HepG2 (cell line): ENCODE results near the gene ETHE1. TPM values are rescaled to one million over a fixed set of nuclear protein-coding genes. Genes with fewer than 3 reads are reported as not detected.

Experiments
- ATAC-seq: fragments of 200-7000 bp; cut with Tn5 transposase; 3 replicates; pipeline ENCODE4 v1.9.1; 2020; ENCODE audit warnings: mild to moderate bottlenecking, moderate library complexity
- BruUV-seq: library from RNA; stranded (reverse); fragments of 400-500 nt; replicated peaks from 2 replicates; lab custom pipeline; 2021; lab: Mats Ljungman, UMichigan
- CTCF ChIA-PET: fragments of 300-600 bp; formaldehyde crosslinking; extraction: SDS; loops from one replicate; lab custom pipeline; 2021; ENCODE audit warnings: low total read pairs, inconsistent platforms, low intra/inter-chr PET ratio; lab: Yijun Ruan, JAX
- POLR2A ChIA-PET: fragments of 350-600 bp; sonication (Branson Sonifier 250); formaldehyde crosslinking; loops from one replicate; lab custom pipeline; 2020; ENCODE audit warnings: antibody characterized with exemption, inconsistent platforms; lab: Yijun Ruan, JAX
- DNase-seq: peaks from one replicate; pipeline ENCODE4 v3.0.0-alpha.2; 2015; ENCODE audit warnings: low spot score
- FAIRE-seq: peaks from 3 replicates; lab custom pipeline; 2011; peaks lifted over from hg19 to GRCh38; lab: Jason Lieb, UNC
- H2AFZ ChIP-seq: one replicate; pipeline ENCODE4 v1.6.1; 2011; ENCODE audit warnings: low read length, inconsistent platforms
- H3K27ac ChIP-seq: fragments of 300-600 bp; 3 replicates; pipeline ENCODE4 v1.8.0; 2011; ENCODE audit warnings: mixed run types, mild to moderate bottlenecking, mixed read lengths, low read length, inconsistent platforms; ENCODE audit not compliant: insufficient read depth; ENCODE audit errors: extremely low read length
- H3K27me3 ChIP-seq, 2 experiments: fragments of 200-600 bp in 1 of 2; 2 replicates in 1 of 2; 3 replicates in 1 of 2; pipeline versions ENCODE4 v1.6.0 to v1.8.0; 2011; ENCODE audit warnings: low read length in 2 of 2, mild to moderate bottlenecking in 2 of 2, moderate library complexity in 2 of 2, inconsistent platforms in 1 of 2; ENCODE audit not compliant: insufficient read depth in 2 of 2, control insufficient read depth in 1 of 2
- H3K36me3 ChIP-seq, 2 experiments: fragments of 200-600 bp in 1 of 2; replicated peaks in 1 of 2; 2 replicates in 1 of 2; 3 replicates in 1 of 2; pipeline versions ENCODE4 v1.5.1 to v1.8.0; 2011; ENCODE audit warnings: low read length in 2 of 2, inconsistent platforms in 1 of 2; ENCODE audit not compliant: insufficient read depth in 2 of 2, control insufficient read depth in 1 of 2
- H3K4me1 ChIP-seq: 2 replicates; pipeline ENCODE4 v1.5.1; 2012; ENCODE audit warnings: low read length, inconsistent platforms; ENCODE audit not compliant: insufficient read depth
- H3K4me2 ChIP-seq: 2 replicates; pipeline ENCODE4 v1.6.0; 2011; ENCODE audit warnings: low read depth, low read length, inconsistent platforms
- H3K4me3 ChIP-seq, 3 experiments: fragments of 200-600 bp in 1 of 3; sonication (generic), shearing (Covaris generic) in 1 of 3; replicated peaks in 1 of 3; 2 replicates each; pipeline ENCODE4 v1.5.1; 2011 to 2016; ENCODE audit warnings: low read length in 3 of 3, inconsistent platforms in 2 of 3, low read depth in 2 of 3, mild to moderate bottlenecking in 2 of 3, control low read depth in 1 of 3, mixed read lengths in 1 of 3; ENCODE audit not compliant: insufficient read depth in 1 of 3
- H3K79me2 ChIP-seq: one replicate; pipeline ENCODE4 v1.6.1; 2011; ENCODE audit warnings: low read length, inconsistent platforms; ENCODE audit not compliant: insufficient read depth
- H3K9ac ChIP-seq: 2 replicates; pipeline ENCODE4 v1.6.0; 2011; ENCODE audit warnings: mild to moderate bottlenecking, low read depth, low read length, inconsistent platforms; ENCODE audit not compliant: insufficient read depth
- H3K9me3 ChIP-seq: 2 replicates; pipeline ENCODE4 v1.5.1; 2012; ENCODE audit warnings: mild to moderate bottlenecking, low read length
- H4K20me1 ChIP-seq: 2 replicates; pipeline ENCODE4 v1.6.0; 2011; ENCODE audit warnings: inconsistent platforms, mild to moderate bottlenecking, low read length, moderate library complexity; ENCODE audit not compliant: insufficient read depth
- HOXA5 ChIP-seq: sonication (generic); formaldehyde crosslinking; IDR thresholded peaks from 2 replicates; pipeline ENCODE4 v1.4.0; 2020; ENCODE audit warnings: missing genetic modification reagents
- PRMT3 ChIP-seq: sonication (generic); formaldehyde crosslinking; IDR thresholded peaks from 2 replicates; pipeline ENCODE4 v1.8.1; 2022; ENCODE audit warnings: low read depth, mild to moderate bottlenecking, moderate library complexity, missing genetic modification reagents, borderline replicate concordance
- THYN1 ChIP-seq: sonication (generic); formaldehyde crosslinking; IDR thresholded peaks from 2 replicates; pipeline ENCODE4 v1.8.1; 2023; ENCODE audit warnings: low read depth, mild to moderate bottlenecking, moderate library complexity, missing genetic modification reagents, borderline replicate concordance
- ZNF768 ChIP-seq: sonication (generic); formaldehyde crosslinking; IDR thresholded peaks from 2 replicates; pipeline ENCODE4 v1.4.0; 2020; ENCODE audit warnings: missing genetic modification reagents
- WGBS: methylation state at CpG from one replicate; pipeline ENCODE4 v1.1.6; 2017; ENCODE audit warnings: low lambda C conversion rate; 5-methylcytosine and 5-hydroxymethylcytosine counted together
- in situ Hi-C: cut with HindIII; loops from 2 replicates; pipeline ENCODE4 v1.10.0; 2017; ENCODE audit warnings: low pct_unique_long_range_greater_than_20kb; ENCODE audit not compliant: extremely low pct_ligation_motif_present
- intact Hi-C: fragments of 100-400 bp; cut with micrococcal nuclease; formaldehyde crosslinking; loops from one replicate; pipeline ENCODE4 v1.10.0; 2022; ENCODE audit not compliant: unreplicated experiment
- polyA plus RNA-seq, 8 experiments: library from polyadenylated mRNA; depleted of rRNA in 3 of 8; stranded (reverse) in 7 of 8; unstranded in 1 of 8; fragments of >200 nt; fragmentation: Illumina TruSeq in 4 of 8; extraction: Trizol in 4 of 8; gene quantifications; 2 replicates each; pipeline versions ENCODE4 v1.2.1 to v1.2.3, GENCODE V29; 2011 to 2016; ENCODE audit warnings: low read depth in 4 of 8, missing spikeins in 1 of 8, mixed read lengths in 1 of 8; ENCODE audit not compliant: insufficient read depth in 1 of 8
- total RNA-seq, 5 experiments: library from RNA; depleted of rRNA; stranded (reverse); fragments of >200 nt; fragmentation: Illumina TruSeq; extraction: Trizol; gene quantifications; 2 replicates each; pipeline ENCODE4 v1.2.3, GENCODE V29; 2016; ENCODE audit warnings: low read depth in 1 of 5
- TF ChIP-seq, protein P1 (sequence below): sonication (generic); formaldehyde crosslinking; IDR thresholded peaks from 2 replicates; pipeline ENCODE4 v1.5.1; 2020; ENCODE audit warnings: missing genetic modification reagents, mild to moderate bottlenecking, borderline replicate concordance
- TF ChIP-seq, protein P2 (sequence below): sonication (generic); formaldehyde crosslinking; IDR thresholded peaks from 2 replicates; pipeline ENCODE4 v1.4.0; 2020; ENCODE audit warnings: mild to moderate bottlenecking, missing genetic modification reagents

Gene ETHE1
- total and polyA plus RNA-seq, 2 of the 13 experiments (the other 11 are each of a cell fraction or from before 2014, with no cell fraction given): 32.5 to 58.4 TPM

DNA sequence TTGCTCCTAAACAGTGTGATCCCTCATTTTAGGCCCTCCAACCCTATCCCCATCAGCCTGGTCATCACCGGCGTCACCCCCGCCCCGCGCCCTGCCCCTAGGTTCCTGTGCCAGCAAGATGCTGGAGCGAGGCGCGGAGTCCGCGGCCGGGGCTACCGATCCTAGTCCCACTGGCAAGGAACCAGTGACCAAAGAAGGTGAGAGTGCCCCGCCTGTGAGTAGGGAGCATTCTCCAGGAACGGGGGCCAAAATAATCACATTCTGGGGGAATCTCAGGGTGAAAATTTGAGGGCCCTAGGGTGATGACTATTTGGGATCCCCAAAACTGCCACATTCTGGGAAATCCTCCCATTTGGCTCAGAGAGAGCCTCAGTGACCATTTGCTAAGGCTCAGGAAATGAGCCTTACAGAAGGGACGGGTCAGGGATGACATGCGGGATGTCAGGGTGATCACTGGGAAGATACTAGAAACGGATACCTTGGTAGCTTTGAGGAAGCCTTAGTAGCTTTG is 7.4 kb upstream of the ETHE1 start:
- Histone ChIP-seq H3K79me2 (no peaks in the 10 kb centered on the region), H4K20me1 (no peaks in the 10 kb centered on the region), H3K4me1 (peaks cover 6% of the 10 kb centered on the region; the same call in 1 of the 2 replicates), H3K9me3 (peaks cover 7% of the 10 kb centered on the region; the same call in 1 of the 2 replicates), H2AFZ (no peak overlapping the region), H3K36me3 (peaks cover 1 to 11% of the 10 kb centered on the region in 2 experiments; a peak in 3 of 5 replicates), H3K9ac (no peak overlapping the region), H3K27me3 (no peaks in the 10 kb centered on the region), H3K4me3 (no peak overlapping the region), H3K27ac (no peak overlapping the region), H3K4me2 (no peak overlapping the region)
- ATAC-seq: no peak
- FAIRE-seq: no peak
- BruUV-seq: no TSS peak
- TF ChIP-seq HOXA5 (no peak), PRMT3 (CRISPR knock-in tag) (no peak), ZNF768 (CRISPR knock-in tag) (no peak), THYN1 (CRISPR knock-in tag) (no peak)
- TF ChIP-seq, protein P1, sequence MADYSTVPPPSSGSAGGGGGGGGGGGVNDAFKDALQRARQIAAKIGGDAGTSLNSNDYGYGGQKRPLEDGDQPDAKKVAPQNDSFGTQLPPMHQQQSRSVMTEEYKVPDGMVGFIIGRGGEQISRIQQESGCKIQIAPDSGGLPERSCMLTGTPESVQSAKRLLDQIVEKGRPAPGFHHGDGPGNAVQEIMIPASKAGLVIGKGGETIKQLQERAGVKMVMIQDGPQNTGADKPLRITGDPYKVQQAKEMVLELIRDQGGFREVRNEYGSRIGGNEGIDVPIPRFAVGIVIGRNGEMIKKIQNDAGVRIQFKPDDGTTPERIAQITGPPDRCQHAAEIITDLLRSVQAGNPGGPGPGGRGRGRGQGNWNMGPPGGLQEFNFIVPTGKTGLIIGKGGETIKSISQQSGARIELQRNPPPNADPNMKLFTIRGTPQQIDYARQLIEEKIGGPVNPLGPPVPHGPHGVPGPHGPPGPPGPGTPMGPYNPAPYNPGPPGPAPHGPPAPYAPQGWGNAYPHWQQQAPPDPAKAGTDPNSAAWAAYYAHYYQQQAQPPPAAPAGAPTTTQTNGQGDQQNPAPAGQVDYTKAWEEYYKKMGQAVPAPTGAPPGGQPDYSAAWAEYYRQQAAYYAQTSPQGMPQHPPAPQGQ (CRISPR knock-in tag): no peak
- TF ChIP-seq, protein P2, sequence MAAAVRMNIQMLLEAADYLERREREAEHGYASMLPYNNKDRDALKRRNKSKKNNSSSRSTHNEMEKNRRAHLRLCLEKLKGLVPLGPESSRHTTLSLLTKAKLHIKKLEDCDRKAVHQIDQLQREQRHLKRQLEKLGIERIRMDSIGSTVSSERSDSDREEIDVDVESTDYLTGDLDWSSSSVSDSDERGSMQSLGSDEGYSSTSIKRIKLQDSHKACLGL: no peak
- in situ Hi-C loops: no loop called here
- intact Hi-C loops: no loop called here
- 95% methylated on average over 17 of the region's 17 CpGs for WGBS
- ChIA-PET CTCF (no interaction called here), POLR2A (no interaction called here)
- DNase-seq: no peak
